ENCODE results near the gene IL19. TPM values are rescaled to one million over a fixed set of nuclear protein-coding genes. Genes with fewer than 3 reads are reported as not detected.

Gene IL19
- polyA plus RNA-seq, 4 donors: not detected

DNA sequence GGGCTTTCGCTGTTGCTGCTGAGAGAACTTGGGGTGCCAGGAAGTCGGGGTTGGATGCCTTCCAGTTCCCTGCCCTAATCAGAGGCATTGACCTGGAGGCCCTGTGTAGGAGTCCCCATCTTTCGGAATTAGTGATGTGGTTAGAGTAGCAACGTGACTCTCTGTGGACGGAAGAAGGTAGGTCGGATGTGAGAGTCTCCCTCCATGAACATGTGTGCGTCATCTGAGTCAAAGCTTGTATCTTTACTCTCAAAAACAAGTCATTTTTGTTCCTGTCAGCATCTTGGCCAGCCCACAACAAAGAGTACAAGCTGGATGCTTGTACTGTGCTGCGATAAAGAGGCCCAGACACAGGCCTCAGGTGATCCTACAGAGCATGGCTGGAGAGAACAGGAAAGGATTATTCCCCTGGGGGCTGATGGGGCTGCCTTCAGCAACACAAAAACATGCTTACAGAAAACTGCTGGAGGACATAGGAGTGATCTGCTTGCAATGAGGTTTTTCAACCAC lies 32.7 kb downstream of the IL19 start:
- 62 to 79% (median 74%) methylated on average over 8 of the region's 8 CpGs for WGBS, 3 donors
- no peak overlapping the region for H3K4me3 ChIP-seq (ENCODE audit: low read depth in 1 of 3, low read length in 3 of 3)
- no peaks in the 10 kb centered on the region for H3K4me1 ChIP-seq (ENCODE audit: control insufficient read depth in 3 of 3, insufficient read depth in 2 of 3, low read depth in 1 of 3, low read length in 2 of 3)
- FAIRE-seq (no peak), DNase-seq (peak in 1 of 2 donors; percentile 74)
- no peaks in the 10 kb centered on the region for H3K27me3 ChIP-seq (ENCODE audit: control insufficient read depth in 3 of 3, insufficient read depth in 3 of 3, low read length in 3 of 3)
- peak overlapping the region in 1 of 3 donors; percentile 90 for H3K27ac ChIP-seq (ENCODE audit: low read depth in 1 of 3, low read length in 2 of 3)
- H3K36me3 ChIP-seq (ENCODE audit: control insufficient read depth in 3 of 3, insufficient read depth in 2 of 3, low read depth in 1 of 3, low read length in 3 of 3): no peaks in the 10 kb centered on the region
- H3K9me3 ChIP-seq (ENCODE audit: control insufficient read depth in 2 of 2, insufficient read depth in 1 of 2, low read depth in 1 of 2, low read length in 1 of 2): no peaks in the 10 kb centered on the region

DNA sequence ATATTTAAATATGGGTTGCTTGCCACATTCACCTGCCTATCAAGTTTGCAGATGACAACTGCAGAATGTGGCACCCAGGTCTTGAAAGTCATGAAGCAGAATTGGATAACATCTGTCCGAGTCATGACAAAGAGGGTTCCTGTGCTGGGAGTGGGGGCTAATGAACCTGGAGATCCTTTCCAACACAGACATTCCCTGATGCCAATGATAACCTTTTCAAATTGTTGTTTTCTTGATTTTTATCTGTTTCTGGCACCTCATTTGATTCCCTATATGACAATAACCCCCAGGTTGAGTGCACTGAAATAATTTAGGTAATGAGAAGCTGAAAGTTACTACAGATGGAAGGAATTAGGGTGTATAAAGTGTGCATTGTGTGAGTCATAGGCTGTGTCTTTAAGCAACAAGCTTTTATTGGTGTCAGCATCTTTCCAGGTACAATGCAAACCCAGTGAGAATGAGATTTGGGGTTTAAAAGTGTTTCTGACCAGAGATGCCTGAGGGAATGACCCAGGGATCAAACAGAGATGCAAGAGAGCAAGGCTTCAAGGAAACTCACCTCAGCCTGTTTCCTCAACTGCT lies 33.7 kb downstream of the IL19 start:
- 80 to 92% (median 92%) methylated on average over 1 of the region's 1 CpG for WGBS, 3 donors
- FAIRE-seq: no peak

DNA sequence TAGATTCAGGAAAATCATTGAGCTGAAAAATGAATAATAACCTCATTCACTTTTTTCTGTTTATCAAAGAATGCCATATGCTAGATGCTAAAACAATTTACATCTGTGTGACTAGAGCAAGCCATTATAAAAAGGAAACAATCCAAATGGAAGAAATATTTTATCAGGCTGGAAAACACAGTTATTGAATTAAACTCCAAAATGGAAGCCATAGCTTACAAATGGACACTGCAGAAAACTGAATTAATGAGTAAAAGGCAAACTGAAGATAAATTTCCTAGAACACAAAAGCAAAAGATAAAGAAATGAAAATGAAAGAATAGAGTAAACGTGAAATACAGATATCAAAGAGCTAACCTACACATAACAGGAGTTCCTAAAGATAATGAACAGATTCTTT lies 34.8 kb downstream of the IL19 start:
- DNase-seq (no peak), FAIRE-seq (no peak)
- no peak overlapping the region for H3K27ac ChIP-seq (ENCODE audit: low read depth in 1 of 3, low read length in 2 of 3)
- H3K4me3 ChIP-seq (ENCODE audit: low read depth in 1 of 3, low read length in 3 of 3): no peak overlapping the region
- no peaks in the 10 kb centered on the region for H3K27me3 ChIP-seq (ENCODE audit: control insufficient read depth in 3 of 3, insufficient read depth in 3 of 3, low read length in 3 of 3)
- no peaks in the 10 kb centered on the region for H3K9me3 ChIP-seq (ENCODE audit: control insufficient read depth in 2 of 2, insufficient read depth in 1 of 2, low read depth in 1 of 2, low read length in 1 of 2)
- WGBS, 3 donors: 13 to 40% (median 15%) methylated on average over 1 of the region's 1 CpG
- no peaks in the 10 kb centered on the region for H3K4me1 ChIP-seq (ENCODE audit: control insufficient read depth in 3 of 3, insufficient read depth in 2 of 3, low read depth in 1 of 3, low read length in 2 of 3)
- H3K36me3 ChIP-seq (ENCODE audit: control insufficient read depth in 3 of 3, insufficient read depth in 2 of 3, low read depth in 1 of 3, low read length in 3 of 3): no peaks in the 10 kb centered on the region

More for the DNA sequence above, 33.7 kb downstream of the IL19 start:
- no peak overlapping the region for H3K4me3 ChIP-seq (ENCODE audit: low read depth in 1 of 3, low read length in 3 of 3)
- H3K36me3 ChIP-seq (ENCODE audit: control insufficient read depth in 3 of 3, insufficient read depth in 2 of 3, low read depth in 1 of 3, low read length in 3 of 3): no peaks in the 10 kb centered on the region
- no peak for DNase-seq
- H3K27ac ChIP-seq (ENCODE audit: low read depth in 1 of 3, low read length in 2 of 3): peak overlapping the region in 1 of 3 donors; percentile 90
- H3K9me3 ChIP-seq (ENCODE audit: control insufficient read depth in 2 of 2, insufficient read depth in 1 of 2, low read depth in 1 of 2, low read length in 1 of 2): no peaks in the 10 kb centered on the region
- H3K27me3 ChIP-seq (ENCODE audit: control insufficient read depth in 3 of 3, insufficient read depth in 3 of 3, low read length in 3 of 3): no peaks in the 10 kb centered on the region
- H3K4me1 ChIP-seq (ENCODE audit: control insufficient read depth in 3 of 3, insufficient read depth in 2 of 3, low read depth in 1 of 3, low read length in 2 of 3): no peaks in the 10 kb centered on the region

DNA sequence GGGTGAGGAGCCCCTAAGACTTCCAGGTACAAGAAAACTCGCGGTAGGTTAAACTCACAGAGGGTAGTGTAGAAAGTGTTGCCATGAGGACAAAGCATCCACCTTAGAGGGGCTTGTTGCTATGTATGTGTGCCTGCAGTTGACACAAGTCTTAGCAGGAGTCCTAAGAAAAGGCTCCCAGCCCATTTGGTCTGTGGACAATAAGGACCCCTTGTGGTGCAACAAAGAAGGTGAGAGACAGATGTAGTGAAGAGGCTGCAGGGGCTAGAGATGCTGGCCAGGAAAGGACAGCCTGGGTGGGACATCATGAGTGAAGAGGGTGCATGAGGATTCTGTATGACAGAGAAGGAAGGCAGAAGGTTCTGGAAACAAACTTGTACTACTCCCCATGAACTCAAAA lies 38.0 kb downstream of the IL19 start:
- no peaks in the 10 kb centered on the region for H3K4me1 ChIP-seq (ENCODE audit: control insufficient read depth in 3 of 3, insufficient read depth in 2 of 3, low read depth in 1 of 3, low read length in 2 of 3)
- no peaks in the 10 kb centered on the region for H3K36me3 ChIP-seq (ENCODE audit: control insufficient read depth in 3 of 3, insufficient read depth in 2 of 3, low read depth in 1 of 3, low read length in 3 of 3)
- 71 to 85% (median 81%) methylated on average over 2 of the region's 2 CpGs for WGBS, 3 donors
- no peak for FAIRE-seq
- no peaks in the 10 kb centered on the region for H3K27me3 ChIP-seq (ENCODE audit: control insufficient read depth in 3 of 3, insufficient read depth in 3 of 3, low read length in 3 of 3)
- no peak overlapping the region for H3K27ac ChIP-seq (ENCODE audit: low read depth in 1 of 3, low read length in 2 of 3)
- no peak overlapping the region for H3K4me3 ChIP-seq (ENCODE audit: low read depth in 1 of 3, low read length in 3 of 3)
- peak in 1 of 2 donors; percentile 30 for DNase-seq
- peaks cover 0 to 19% of the 10 kb centered on the region in 2 donors for H3K9me3 ChIP-seq (ENCODE audit: control insufficient read depth in 2 of 2, insufficient read depth in 1 of 2, low read depth in 1 of 2, low read length in 1 of 2)

DNA sequence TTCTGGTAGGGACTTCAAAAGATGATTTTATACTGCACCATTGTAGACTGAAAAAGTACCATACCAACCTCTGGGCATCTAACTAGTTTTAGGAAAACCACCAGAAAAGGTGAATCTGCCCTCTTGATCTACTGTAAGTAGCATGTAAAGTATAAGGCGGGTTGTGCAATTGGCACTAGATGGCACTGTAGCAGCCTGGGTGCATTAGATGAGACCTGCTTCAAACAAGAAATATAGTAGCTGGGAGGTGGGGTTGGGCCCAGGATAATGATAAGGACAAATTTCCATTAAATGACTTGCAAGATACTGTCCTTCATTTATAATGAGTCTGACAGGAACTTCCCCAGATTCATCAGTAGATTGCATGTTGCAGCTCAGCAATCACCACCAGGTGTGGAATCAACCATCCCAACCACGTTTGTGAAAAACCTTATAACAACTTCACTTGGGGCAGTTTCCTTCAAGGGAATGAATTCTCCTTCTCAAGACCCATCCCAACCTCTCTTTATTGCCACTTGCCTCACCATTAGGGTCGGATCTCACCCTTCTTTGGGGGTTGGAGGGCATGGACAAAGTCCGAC lies 39.0 kb downstream of the IL19 start:
- Histone ChIP-seq H3K9me3 (ENCODE audit: control insufficient read depth in 2 of 2, insufficient read depth in 1 of 2, low read depth in 1 of 2, low read length in 1 of 2) (peaks cover 0 to 21% of the 10 kb centered on the region in 2 donors), H3K36me3 (ENCODE audit: control insufficient read depth in 3 of 3, insufficient read depth in 2 of 3, low read depth in 1 of 3, low read length in 3 of 3) (no peaks in the 10 kb centered on the region), H3K4me3 (ENCODE audit: low read depth in 1 of 3, low read length in 3 of 3) (no peak overlapping the region), H3K4me1 (ENCODE audit: control insufficient read depth in 3 of 3, insufficient read depth in 2 of 3, low read depth in 1 of 3, low read length in 2 of 3) (no peaks in the 10 kb centered on the region), H3K27ac (ENCODE audit: low read depth in 1 of 3, low read length in 2 of 3) (no peak overlapping the region), H3K27me3 (ENCODE audit: control insufficient read depth in 3 of 3, insufficient read depth in 3 of 3, low read length in 3 of 3) (no peaks in the 10 kb centered on the region)
- DNase-seq (peak; percentile 29 to 44), FAIRE-seq (no peak)
- 42 to 72% (median 53%) methylated on average over 4 of the region's 4 CpGs for WGBS, 3 donors

DNA sequence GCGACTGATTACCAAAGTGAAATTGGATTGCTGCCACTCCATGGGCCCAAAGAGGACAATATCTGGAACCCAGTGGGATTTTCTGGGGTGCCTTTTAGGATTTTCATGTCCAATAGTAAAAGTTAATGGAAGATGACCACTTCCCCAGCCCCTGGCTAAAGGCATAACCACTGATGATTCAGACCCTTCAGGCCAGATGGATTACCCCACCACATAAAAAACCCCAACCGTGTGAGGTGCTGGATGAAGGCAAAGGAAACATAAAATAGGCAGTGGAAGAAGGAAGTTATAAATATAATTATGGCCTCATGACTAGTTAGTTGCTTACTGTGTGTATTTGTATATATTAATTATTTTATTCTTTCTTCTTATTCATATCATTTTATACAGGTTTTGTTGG lies 41.9 kb downstream of the IL19 start:
- FAIRE-seq: no peak
- 87 to 92% (median 88%) methylated on average over 2 of the region's 2 CpGs for WGBS, 3 donors

DNA sequence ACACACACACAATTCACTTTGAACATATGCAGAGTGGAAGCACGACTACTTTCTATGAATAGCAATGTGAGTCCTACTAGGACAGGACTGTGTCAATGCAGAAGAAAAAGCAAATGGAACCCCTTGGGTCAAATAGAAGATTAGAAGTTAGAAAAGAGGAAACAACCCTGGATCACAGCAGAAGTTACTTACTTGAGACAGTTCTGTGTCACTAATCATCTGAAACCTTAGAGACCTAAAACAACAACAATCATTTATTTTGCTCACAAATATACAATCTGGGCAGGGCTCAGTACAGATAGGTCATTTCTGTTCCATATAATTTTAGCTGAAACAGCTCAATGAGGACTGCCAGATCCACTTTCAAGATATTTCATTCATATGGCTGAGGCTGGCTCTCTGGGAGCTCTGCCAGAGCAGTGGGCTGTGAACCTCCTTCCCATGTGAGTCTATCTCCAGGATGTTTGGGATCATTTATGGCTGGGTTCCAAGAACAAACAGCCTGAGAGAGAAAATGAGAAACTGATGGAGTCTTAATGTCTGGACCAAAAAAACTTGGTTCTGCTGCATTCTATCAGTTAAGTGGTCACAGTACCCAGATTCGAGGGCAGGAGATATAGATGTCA lies 44.3 kb downstream of the IL19 start:
- no peak overlapping the region for H3K27ac ChIP-seq (ENCODE audit: low read depth in 1 of 3, low read length in 2 of 3)
- WGBS, 3 donors: 41 to 89% (median 87%) methylated on average over 2 of the region's 2 CpGs
- no peaks in the 10 kb centered on the region for H3K27me3 ChIP-seq (ENCODE audit: control insufficient read depth in 3 of 3, insufficient read depth in 3 of 3, low read length in 3 of 3)
- no peaks in the 10 kb centered on the region for H3K36me3 ChIP-seq (ENCODE audit: control insufficient read depth in 3 of 3, insufficient read depth in 2 of 3, low read depth in 1 of 3, low read length in 3 of 3)
- H3K4me3 ChIP-seq (ENCODE audit: low read depth in 1 of 3, low read length in 3 of 3): no peak overlapping the region
- DNase-seq (peak in 1 of 2 donors; percentile 20), FAIRE-seq (no peak)
- peaks cover 0 to 5% (median 0%) of the 10 kb centered on the region in 3 donors for H3K4me1 ChIP-seq (ENCODE audit: control insufficient read depth in 3 of 3, insufficient read depth in 2 of 3, low read depth in 1 of 3, low read length in 2 of 3)
- H3K9me3 ChIP-seq (ENCODE audit: control insufficient read depth in 2 of 2, insufficient read depth in 1 of 2, low read depth in 1 of 2, low read length in 1 of 2): peaks cover 0 to 21% of the 10 kb centered on the region in 2 donors

More for the DNA sequence above, 41.9 kb downstream of the IL19 start:
- no peak for DNase-seq
- Histone ChIP-seq H3K36me3 (ENCODE audit: control insufficient read depth in 3 of 3, insufficient read depth in 2 of 3, low read depth in 1 of 3, low read length in 3 of 3) (no peaks in the 10 kb centered on the region), H3K4me1 (ENCODE audit: control insufficient read depth in 3 of 3, insufficient read depth in 2 of 3, low read depth in 1 of 3, low read length in 2 of 3) (peaks cover 0 to 5% (median 0%) of the 10 kb centered on the region in 3 donors), H3K27me3 (ENCODE audit: control insufficient read depth in 3 of 3, insufficient read depth in 3 of 3, low read length in 3 of 3) (no peaks in the 10 kb centered on the region), H3K27ac (ENCODE audit: low read depth in 1 of 3, low read length in 2 of 3) (no peak overlapping the region), H3K9me3 (ENCODE audit: control insufficient read depth in 2 of 2, insufficient read depth in 1 of 2, low read depth in 1 of 2, low read length in 1 of 2) (peaks cover 0 to 21% of the 10 kb centered on the region in 2 donors), H3K4me3 (ENCODE audit: low read depth in 1 of 3, low read length in 3 of 3) (no peak overlapping the region)

DNA sequence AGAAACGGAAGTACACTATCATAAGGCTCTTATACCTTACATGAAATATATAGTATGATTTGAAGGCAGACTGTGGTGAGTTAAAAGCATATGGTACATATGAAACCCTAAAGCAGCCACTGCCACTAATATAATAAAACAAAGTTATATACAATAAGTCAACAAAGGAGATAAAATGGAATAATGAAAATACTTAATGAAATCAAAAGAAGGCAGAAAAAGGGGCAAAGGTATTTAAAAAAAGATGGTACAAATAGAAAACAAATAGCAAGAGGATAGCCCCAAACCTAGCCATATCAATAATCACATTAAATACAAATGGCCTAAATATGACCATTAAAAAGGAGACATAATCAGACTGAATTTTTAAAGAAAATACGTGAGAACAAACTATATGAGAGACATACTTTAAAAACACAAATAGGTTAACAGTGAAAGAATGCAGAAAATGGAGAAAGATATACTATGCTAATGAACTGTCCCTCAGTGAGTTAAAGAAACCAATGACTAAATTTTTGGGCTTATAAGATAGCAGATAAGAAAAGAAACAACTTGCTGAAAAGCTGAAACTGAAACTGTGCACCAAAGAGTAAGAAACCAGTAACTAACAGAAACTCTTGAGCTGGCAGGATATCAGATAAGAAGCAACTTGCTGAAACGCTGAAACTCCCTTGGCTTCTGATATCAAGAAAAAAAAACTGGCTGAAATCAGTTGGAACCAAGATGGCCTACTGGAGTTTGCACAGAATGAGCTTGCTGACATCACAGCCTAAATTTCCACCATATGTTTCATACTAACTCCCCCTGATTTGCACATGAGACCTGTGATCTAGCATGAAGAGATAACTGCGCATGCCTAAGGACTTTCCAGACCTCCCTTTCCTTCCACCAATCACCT lies 46.1 kb downstream of the IL19 start:
- H3K27me3 ChIP-seq (ENCODE audit: control insufficient read depth in 3 of 3, insufficient read depth in 3 of 3, low read length in 3 of 3): no peaks in the 10 kb centered on the region
- DNase-seq: peak; percentile 24 to 28
- peak overlapping the region in 1 of 3 donors; percentile 32 for H3K27ac ChIP-seq (ENCODE audit: low read depth in 1 of 3, low read length in 2 of 3)
- peaks cover 0 to 15% of the 10 kb centered on the region in 2 donors for H3K9me3 ChIP-seq (ENCODE audit: control insufficient read depth in 2 of 2, insufficient read depth in 1 of 2, low read depth in 1 of 2, low read length in 1 of 2)
- no peak overlapping the region for H3K4me3 ChIP-seq (ENCODE audit: low read depth in 1 of 3, low read length in 3 of 3)
- peak; percentile 23 for FAIRE-seq
- no peaks in the 10 kb centered on the region for H3K36me3 ChIP-seq (ENCODE audit: control insufficient read depth in 3 of 3, insufficient read depth in 2 of 3, low read depth in 1 of 3, low read length in 3 of 3)
- H3K4me1 ChIP-seq (ENCODE audit: control insufficient read depth in 3 of 3, insufficient read depth in 2 of 3, low read depth in 1 of 3, low read length in 2 of 3): peaks cover 0 to 5% (median 0%) of the 10 kb centered on the region in 3 donors
- 66 to 69% (median 67%) methylated on average over 4 of the region's 4 CpGs for WGBS, 3 donors

Measured in small intestine (tissue), 7 donors.